Measurements from ENCODE around the gene COQ3.
"Not testable (repeated sequence)": the region's sequence is repeated elsewhere in the genome, so short reads cannot be mapped to it uniquely, and the experiment has no call there.

COQ3 gene

DNA sequence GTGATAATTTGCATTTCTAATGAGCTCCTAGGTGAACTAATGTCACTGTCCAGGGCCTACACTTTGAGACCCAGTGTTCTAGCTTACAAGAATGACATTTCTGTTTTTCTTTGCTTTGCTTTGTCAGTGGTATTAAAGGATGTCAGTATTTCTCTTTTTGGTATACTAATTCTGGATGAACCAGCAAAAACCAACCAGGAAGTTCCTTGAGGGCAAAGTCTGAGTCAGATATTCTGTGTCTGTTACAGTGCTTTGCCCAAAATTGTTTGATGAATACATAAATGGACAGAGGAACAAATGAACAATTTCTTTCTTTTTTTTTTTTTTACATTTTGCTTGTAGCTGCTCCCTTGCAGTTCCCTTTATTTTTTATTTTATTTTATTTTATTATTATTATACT is 15.4 kb downstream of the COQ3 start:
- FAIRE-seq = no peak

DNA sequence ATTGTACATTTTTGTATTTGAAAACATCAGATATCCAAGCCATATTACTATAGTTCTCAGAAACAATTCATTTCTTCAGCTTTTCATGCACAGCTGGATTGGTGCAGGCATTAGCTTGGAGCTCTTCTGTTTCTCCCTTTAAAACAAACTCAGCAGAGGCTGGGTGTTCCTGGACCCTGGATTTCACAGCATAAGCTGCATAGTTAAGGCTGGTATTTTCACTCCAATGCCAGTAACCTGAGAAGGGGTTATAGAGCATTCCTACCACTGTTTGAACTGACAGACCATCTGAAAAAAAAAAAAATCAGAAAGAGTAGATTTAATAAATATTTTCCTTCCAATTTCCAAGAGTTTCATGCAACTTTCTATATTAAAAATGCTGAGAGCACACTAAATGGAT is 24.5 kb downstream of the COQ3 start:
- FAIRE-seq = no peak

DNA sequence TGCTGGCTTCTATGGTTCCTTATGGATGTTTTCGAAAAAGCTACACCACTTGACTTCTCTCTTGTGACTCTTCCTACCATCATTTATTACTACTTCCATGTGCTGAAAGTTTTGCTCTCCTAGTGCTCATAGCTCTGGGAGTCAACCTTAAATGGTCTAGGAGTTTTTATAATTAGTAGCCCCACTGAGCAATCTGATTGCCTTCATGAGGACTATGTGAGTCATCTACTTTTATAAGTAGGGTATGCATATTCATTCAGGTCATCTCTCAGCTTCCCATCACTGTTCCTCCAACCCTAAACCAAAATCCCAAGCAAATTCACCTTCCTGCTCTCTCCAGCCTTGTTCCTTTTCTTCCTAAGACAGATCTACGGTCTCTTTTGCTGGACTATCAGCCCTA is 27.1 kb downstream of the COQ3 start:
- FAIRE-seq = no peak

DNA sequence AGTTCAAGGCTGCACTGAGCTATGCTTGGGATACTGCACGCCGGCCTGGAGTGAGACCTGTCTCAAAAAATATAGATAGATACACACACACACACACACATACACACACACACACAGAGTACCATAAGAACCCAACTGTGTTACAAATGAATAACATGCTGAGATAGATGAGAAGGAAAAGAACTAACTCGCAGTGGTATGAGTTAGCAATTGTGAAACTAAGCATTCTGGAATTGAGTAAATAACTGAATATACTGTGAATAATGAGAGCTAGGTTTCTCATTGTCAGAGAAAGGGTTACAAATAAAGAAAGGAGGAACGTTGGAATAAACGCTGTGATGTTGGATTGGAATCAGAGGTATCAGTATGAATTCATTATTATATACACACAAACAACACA is 30.0 kb downstream of the COQ3 start:
- FAIRE-seq = no peak

DNA sequence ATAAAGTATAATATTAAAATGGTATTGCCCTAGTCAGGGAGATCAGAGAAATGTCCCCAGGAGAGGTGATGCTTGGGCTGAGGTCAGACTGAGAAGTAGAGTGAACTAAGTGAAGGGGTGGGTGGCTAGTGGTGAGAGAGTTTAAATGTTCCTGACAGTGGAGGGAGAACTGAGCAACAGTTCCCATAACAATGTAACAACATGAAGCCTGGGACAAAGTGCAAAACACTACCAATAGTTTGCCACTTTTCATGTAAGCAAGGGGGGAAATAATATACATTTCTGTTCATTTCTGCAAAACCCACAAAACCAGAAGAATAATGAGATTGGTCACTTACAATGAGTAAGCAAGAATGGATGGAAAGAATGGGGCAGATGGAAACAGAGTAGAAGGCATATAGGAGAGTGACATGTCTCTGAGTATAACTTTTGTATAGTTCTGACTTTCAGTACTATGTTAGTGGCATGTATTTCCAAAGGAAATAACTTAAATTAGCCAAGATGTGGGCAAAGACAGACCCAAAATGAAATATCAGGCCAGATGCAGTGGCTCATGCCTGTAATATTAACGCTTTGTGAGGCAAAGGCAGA is 31.2 kb downstream of the COQ3 start:
- no peak for FAIRE-seq

DNA sequence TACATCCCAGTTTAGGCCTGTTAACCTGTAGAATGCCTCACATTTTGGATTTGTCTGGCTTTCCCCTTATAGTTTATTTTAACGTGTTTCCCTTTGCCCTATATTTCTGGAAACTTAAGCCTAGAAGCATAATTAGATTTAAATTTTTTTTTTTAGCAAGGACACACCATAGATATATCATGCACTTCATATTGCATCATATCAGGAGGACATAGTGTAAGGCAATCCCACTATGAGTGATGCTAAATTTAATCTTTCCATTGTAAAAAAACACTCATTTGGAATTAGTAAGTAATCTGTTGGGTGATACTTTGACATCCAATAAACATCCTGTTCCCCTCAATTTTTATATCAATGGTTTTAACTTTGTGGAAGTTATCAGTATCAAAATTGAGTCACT is 34.2 kb downstream of the COQ3 start:
- no peak for FAIRE-seq

DNA sequence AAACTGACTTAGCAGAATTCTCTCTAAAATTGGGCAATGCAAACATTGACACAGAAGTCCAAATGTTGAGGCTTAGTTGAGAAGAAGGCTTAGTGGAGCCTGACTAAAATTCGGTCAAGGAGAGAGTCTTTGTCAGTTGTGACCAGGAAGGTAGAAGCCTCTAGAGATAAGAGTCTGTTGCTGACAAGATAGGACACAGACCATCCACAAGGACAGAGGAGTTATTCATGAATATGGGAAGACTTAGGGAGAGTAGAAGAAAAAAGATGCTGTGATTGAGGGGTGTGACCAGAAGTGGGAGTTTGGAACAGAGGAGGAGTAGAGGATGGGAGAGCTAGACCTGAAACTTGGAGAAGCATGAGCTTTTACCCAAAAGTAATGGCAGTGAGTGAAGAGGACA is 37.4 kb downstream of the COQ3 start:
- FAIRE-seq = no peak

DNA sequence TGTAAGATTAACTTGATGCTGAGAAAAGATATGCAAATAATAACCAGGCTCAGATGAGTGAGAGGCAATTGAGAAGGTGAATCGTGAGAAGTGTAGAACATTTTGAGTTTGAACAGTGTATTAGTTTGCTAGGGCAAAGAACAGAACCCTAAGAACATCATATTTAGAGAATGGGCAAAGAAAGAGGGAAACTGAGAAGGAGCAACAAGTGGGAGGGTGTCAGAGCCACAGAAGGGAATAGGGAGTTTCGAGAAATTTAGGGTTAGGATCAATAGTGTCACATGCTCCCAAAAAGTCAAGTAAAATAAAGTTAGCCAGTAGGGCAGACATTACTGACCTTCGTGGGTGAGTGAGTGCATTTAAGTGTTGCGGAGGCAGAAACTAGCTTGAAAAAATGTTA is 39.0 kb downstream of the COQ3 start:
- no peak for FAIRE-seq

DNA sequence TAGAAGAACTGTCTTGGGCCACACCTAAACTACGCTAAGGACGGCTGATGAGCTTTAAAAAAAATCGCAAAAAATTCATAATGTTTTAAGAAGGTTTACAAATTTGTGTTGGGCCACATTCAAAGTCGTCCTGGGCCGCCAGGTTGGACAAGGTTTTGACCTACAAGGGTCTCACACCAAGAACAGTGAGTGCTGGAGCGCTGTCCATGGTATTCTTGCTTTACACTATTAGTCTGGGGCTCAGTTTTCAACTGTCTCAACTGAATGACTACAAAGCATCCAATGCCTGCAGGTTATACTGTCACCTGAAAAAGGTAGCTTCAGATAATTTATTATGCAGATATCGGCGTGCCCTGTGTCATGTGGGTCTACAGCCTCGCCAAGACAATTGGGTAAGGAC is 40.9 kb downstream of the COQ3 start:
- no peak for FAIRE-seq

DNA sequence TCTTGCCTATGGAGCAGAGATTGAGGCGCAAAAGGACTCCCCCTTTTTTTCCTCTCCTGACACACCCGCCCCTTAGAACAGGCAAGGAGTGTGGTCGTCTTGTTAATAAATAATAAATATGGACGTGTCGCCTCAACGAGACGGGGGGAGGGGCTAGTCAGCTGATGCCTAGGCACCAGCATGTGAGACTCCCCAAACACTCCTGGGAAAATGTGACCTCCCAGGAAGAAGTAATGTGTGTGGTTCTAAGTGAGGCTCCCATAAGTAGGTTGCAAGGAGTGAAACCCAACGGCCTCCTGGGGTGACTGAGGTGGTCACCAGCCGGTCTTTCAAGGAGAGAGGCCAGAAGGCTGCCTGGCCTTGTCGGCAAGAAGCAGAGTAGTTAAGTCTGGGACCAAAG is 43.4 kb downstream of the COQ3 start:
- no peak for FAIRE-seq

DNA sequence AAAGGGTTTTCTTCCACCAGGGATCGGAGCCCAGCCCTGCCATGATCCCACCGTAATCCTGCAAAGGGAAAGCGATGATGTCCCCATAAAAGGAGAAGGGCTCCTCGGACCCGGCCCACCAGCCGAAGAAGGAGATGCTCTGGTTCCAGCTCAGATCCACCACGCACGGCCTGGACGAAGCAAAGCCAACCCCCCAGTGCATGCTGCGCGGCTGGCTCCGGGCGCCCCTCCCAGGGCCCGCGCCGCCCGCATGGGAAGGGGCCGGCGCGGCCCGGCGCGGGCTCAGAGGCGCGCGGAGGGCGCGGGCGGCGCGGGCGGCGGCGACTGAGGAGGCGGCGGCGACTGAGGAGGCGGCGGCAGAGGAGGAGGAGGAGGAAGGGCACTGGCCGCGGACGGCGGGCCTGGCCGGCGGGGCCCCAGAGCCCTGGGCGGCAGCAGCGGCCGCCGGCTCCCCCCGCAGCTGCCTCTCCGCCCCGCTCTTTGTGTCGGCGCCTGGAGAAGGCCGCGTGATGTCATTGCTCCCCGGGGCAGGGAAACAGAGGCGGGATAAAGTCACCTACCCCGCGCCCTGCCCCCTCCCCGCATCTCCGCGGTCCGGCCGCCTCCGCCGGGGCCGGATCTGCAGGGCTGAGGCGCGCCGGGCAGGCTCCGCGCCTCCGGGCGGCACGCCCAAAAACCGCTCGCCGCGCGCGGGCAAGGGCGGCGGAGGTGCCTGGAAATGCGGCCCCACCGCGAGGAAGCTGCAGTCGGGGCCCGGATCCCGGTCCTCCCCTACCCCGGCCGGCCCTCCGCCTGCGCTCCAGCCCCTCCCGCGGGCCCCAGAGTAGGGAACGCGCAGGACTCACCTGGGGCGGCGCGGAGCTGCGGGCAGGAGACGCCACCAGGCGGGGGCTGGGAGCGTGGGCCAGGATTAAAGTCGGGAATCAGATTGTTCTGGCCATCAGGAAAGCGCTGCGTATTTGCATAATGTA is 44.5 kb downstream of the COQ3 start, which contains the start of gene FAXC:
Gene FAXC (minus strand): TSS at position 504 of the 971 bp plus-strand sequence. CDS start 302 bp downstream, at position 202.
- FAIRE-seq = no peak

DNA sequence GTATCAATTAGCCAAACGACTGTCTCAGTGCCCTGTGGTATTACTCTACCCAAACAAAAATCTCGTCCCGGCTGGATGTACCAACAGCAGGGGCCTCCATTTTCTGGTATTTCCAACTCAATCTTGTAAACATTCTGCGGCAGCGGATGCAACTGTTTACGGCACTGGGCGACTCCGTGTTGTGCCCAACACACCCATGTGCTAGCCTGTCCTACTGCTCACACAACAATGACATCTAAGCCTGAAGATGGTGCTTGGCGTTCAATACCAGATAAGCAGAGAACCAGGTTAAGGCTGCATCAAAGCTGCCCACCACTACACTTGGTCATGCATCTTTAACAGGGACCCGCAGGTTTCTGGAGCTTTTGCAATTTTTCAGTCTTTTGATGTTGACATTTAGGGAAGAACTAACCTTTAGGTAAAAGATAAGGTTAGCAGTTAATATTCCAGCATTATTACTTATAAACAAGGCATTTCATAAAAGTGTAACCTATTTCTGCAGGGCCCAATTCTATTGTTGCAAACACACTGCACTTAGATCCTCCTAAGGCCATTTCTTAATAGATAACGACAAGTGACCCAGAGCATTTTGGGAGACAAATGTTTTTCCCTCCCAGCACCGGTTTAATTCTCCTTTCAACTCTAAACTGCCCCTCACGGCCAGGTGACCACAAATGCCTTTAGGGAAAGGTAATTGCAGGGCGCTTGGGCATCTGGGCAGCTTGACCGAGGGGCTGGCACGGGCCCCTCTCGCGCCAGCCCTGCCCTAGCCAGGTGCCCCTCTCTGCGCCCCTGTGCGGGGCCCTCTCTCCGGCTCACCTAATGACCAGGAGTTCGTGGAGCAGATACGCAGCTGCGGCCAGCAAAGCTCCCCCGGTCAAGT is 45.5 kb downstream of the COQ3 start:
- no peak for FAIRE-seq

DNA sequence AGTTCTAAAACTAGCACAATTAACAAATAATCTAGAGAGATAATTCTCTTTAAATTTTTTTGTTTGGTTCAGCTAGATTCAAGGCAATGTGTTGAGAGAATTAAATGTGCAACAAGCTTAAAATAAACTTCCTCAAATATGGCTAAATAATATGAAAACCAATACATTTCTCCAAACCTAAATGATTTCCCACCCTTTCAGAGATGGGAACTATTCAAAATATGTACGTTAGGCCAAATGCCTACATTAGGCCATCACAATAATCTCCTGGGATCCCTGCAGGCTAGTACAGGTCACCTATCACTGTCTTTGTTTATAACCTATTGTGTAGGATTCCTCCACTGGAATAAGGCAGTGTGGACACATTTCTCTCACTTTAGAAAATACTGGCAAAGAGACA is 46.2 kb downstream of the COQ3 start:
- no peak for FAIRE-seq

DNA sequence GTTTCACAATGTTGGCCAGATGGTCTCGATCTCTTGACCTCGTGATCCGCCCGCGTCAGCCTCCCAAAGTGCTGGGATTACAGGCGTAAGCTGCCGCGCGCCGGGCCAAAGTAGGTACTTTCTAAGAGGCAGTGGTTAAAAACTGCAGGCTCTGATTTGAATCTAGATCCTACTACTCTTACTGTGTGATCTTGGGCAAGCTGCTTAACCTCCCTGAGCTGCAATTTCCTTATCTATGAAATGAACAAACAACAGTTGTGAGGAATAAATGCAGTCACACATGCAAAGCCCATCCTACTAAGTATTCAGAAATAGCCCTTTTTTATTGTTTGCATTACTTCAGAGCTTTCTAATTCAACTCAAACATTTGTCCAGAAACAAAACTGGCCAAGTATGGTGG is 47.4 kb downstream of the COQ3 start:
- FAIRE-seq = no peak

DNA sequence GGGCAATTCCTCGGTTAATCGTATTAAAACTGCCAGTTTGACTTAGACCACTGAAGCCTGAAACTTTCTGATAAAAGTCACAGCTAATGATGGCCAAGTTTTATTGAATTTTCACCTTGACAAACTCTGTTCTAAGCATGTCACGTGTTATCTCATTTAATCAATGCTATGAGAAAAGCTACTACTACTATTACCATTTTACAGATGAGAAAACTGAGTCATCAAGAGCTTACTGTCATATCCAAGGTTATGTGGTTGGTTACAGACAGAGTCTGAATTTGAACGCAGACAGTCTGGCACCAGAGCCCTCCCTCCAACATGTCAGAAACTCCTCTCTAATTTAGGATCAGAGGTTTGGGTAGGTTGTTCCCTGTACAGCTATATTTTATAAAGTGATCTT is 48.8 kb downstream of the COQ3 start:
- FAIRE-seq = no peak

DNA sequence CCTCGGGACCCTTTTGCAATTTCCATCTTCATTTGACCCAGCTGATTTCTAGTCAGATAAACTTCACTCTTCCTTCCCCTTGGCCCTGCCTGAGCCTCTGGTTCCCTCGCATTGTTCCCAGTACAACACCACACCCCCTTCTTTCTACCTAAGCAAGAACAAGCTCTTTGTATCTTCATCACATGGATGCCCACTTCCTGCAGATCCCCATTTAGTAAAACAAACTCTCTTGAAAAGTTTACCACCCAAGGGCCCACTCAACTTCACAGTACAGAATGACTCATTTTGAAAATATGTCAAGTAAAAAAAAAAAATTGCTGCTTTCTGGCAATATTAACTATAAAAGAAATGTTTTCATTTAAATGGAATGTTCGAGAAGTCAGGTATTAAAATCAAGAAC is 49.7 kb downstream of the COQ3 start:
- no peak for FAIRE-seq

DNA sequence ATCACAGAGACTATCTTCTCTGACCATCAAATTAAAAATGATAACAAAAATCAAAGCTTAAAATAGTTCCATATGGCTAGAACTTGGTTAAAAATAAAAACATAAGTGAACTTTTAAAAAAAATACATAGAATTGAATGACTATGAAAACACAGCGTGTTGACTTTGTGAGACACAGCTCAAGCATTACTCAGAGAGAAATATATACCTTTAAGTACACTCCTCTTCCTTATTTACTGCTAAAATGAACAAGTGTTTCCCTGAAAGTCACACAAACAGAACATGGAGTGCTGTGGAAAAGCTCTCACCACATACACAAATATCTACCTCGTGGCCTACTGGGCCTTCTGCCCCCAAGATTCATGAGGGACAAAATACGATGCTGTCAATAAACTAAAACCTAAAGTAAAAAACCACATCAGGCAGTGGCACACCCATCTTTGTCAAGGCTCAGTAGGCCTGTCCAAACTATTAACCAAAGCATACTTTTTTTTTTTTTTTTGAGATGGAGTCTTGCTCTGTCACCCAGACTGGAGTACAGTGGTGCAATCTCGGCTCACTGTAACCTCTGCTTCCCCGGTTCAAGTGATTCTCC is 52.0 kb downstream of the COQ3 start:
- FAIRE-seq = no peak

DNA sequence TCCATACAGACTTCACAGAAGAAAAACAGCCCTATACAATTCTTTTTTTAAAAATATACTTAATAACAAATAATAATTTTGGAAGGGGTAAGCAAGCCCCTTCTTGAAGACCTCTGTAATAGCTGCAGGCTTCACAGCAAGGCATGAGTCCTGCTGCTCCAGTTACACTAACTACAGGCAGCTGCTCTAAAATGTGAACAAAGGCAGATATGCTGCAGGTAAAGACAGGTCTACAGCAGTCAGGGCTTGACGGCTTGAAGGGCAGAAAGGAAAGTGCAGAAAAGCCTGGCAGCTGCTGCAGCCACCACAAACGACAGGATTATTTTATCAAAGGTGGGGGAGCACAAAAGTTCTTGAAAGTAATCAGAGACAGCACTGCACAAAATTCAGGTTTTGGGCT is 55.8 kb downstream of the COQ3 start:
- FAIRE-seq = no peak

DNA sequence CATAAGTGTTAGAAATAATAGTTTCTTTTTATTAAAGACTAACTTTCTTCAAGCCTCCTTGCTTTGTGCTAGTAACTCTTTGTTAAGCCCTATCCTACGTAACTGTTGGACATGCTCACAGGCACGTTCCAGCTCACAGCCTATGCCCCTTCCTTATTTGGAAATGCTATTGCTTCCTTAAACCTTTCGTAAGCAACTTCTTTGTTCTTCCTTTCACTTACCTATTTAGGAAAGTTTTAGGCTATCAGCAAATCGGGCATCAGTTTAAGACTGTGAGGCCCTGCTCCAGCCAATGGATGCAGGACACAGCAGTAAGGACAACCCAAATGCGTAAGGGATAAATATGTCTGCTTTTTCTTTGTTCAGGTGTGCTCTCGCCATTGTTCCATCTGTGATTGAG is 58.7 kb downstream of the COQ3 start:
- FAIRE-seq = not testable (repeated sequence)

DNA sequence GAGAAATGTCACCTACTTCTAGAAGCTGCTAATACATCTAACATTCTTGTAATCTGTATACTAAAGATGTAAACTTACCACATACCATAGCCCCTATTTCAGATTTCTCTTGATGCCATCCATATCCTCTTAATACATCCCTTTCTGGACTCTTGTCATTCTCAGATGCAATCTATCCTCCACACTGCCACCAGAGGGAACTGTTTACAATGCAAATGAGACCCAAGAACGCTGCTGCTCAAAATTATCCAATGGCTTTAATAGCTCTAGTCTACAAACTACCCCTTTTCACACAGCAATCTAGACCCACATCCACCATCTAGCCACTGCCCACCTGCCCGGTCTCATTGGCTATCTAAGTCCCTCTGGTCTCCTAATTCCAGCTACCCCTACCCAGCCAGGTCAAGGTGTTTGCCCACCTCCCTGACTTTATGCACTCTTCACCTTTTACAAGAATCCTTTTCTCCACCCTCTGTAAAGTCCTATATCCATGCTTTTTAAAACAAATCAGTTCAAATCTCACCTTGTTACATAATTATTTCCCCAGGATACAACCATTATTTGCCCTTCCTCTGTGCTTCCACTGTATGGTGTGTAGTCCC is 59.4 kb downstream of the COQ3 start:
- FAIRE-seq = peak; percentile 56

DNA sequence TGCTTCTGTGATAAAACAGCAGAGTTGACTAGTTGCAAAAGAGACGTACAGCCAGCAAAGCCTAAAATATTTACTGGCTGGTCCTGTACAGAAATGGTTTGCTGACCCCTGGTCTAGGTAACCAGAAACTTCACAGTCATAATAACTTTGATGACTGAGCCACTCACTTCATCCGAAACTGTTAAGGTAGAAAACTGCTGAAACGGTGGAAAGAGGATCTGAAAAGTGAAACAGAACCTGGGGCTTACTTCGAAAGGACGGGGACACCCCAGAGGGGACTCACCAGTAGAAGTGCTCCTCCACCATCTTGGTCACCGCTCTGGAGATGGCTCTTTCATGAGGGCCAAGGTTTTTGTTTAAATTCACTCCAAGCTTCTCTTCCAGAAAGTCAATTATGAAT is 60.9 kb downstream of the COQ3 start:
- FAIRE-seq = no peak

DNA sequence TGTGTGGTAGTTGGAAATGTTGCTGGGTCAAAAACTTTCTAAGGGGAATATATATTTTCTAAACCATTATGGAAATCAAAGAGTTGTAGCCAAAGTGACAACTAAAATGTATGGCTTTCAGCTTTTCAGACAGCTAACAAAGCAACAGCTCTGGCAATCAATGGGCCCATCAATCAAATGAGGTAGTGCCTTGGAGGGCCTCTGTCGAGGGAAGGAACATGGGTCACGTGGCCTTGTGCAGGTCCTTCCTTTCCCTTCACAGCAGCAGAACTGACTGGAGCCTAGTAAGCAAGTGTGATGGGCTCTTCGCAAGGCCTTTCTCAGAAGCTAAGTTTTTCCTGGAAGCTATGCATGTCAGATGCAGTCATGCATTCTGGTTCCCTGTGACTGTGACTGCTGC is 62.5 kb downstream of the COQ3 start:
- FAIRE-seq = no peak

DNA sequence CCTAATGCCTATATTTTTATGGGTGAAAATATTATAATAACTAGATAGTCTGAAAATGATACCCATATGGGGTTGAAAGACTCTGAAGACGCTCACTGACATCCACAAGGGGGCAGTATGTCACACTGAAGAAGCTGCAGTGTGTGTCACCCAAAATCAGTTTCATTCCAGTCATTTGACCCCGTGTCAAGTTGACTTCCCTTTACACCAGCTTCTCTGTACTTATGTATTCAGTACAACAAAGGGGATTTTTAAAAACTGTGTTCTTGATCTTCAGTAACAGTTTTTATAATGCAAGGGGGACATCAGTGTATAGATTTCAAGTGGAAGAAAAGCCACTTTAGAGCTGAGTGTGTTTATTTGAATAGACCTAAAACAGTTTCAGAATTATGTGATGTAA is 63.8 kb downstream of the COQ3 start:
- peak; percentile 13 for FAIRE-seq

All from TTC549 (cell line).